Forelimb muscle (tissue), 1 donor: ENCODE results near the gene ANKRD40. TPM values are rescaled to one million over a fixed set of nuclear protein-coding genes. Genes with fewer than 3 reads are reported as not detected.

ENCODE experiments used
- DNase-seq: peaks from one replicate; pipeline ENCODE4 v3.0.0-alpha.2; 2013; ENCODE audit warnings: low read depth
- polyA plus RNA-seq: library from polyadenylated mRNA; unstranded; fragments of 120-200 nt; gene quantifications from one replicate; pipeline ENCODE4 v1.2.1, GENCODE V29; 2013; ENCODE audit not compliant: insufficient read length

Gene ANKRD40
- polyA plus RNA-seq, 1 donor, result 44.4 TPM

DNA sequence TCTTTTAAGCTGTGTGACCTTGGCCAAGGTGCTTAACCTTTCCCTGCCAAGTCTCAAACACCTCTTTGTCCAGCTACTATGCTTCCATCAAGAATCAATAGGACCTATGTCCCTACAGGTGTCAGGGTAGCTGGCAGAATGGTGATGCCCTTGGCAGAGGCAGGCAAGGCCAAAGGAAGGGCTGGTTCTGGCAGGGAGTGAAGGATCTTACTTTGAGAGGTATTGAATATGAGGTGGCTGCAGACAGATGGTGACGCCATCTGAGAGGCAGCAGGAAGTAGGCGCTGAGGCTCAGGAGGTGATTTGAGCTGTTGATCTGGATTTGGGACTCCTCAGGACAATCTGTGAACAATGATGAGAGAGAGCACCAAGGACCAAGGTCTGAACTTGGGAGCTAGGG lies 60.5 kb downstream of the ANKRD40 start:
- DNase-seq, result no peak

DNA sequence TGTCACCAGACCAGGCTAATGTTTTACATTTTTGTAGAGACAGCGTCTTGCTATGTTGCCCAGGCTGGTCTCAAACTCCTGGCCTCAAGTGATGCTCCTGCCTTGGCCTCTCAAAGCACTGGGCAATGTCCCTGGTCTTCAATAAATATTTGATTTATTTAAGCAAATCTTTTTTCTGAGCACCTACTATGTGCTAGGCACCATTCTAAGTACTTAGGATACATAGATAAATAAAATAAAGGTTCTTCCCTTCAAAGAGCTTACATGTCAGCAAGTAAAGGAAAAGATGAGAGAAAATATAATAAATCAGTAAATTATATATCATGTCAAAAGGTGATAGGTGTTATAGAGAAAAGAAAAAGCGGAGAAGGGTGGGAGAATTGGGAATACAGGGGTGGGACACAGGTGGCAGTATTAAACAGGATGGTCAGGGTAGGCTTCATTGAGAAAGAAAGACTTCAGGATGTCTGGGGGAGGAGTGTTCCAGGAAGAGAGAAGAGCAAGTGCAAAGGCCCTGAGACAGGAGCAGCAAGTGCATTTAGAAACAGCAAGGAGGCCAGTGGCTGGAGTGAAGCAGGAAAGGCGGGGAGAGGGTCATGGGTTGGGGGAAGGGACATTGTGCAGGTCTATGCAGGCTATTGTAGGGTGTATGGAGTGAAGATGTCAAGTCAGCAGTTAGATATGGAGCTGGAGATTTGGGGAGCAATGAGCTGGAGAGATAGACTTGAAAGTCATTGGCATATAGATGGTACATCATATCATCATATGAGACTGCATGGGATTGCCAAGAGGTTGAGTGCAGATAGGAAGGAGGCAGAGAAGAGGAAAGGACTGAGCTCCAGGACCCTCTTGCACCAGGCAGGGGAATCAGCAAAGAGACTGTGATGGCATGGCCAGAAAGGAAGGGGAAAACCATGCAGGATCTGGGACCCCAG lies 61.7 kb downstream of the ANKRD40 start:
- no peak for DNase-seq

Other genes with a start within 250 kb of the ANKRD40 start
- gene CHAD, start 239.0 kb downstream of the ANKRD40 start, polyA plus RNA-seq, result 4.0 TPM
- gene RSAD1, start 229.1 kb downstream of the ANKRD40 start, polyA plus RNA-seq, result 37.3 TPM
- gene MYCBPAP, start 199.5 kb downstream of the ANKRD40 start, polyA plus RNA-seq, result 0.52 TPM
- 0.97 TPM for gene EPN3, start 175.2 kb downstream of the ANKRD40 start, polyA plus RNA-seq
- 24.3 TPM for gene SPATA20, start 160.7 kb downstream of the ANKRD40 start, polyA plus RNA-seq
- 6.6 TPM for gene CACNA1G, start 147.2 kb downstream of the ANKRD40 start, polyA plus RNA-seq
- gene ABCC3, start 73.0 kb downstream of the ANKRD40 start, polyA plus RNA-seq, result 0.39 TPM
- gene LUC7L3, start 11.7 kb upstream of the ANKRD40 start, polyA plus RNA-seq, result 299 TPM
- 0.30 TPM for gene ANKRD40CL, start 59.6 kb upstream of the ANKRD40 start, polyA plus RNA-seq
- gene WFIKKN2, start 127.7 kb upstream of the ANKRD40 start, polyA plus RNA-seq, result 1.2 TPM
- 64.6 TPM for gene TOB1, start 158.4 kb upstream of the ANKRD40 start, polyA plus RNA-seq